Hematopoietic multipotent progenitor cell treated with erythropoietin and hydrocortisone succinate and interleukin-3 and kit ligand, for 4 days (in vitro differentiated cells): ENCODE results near the gene ISG15.
"Not testable (repeated sequence)": the region's sequence is repeated elsewhere in the genome, so short reads cannot be mapped to it uniquely, and the experiment has no call there.

ENCODE experiments used
- DNase-seq: peaks from one replicate; pipeline ENCODE4 v3.0.0-alpha.2; 2015

Gene ISG15

DNA sequence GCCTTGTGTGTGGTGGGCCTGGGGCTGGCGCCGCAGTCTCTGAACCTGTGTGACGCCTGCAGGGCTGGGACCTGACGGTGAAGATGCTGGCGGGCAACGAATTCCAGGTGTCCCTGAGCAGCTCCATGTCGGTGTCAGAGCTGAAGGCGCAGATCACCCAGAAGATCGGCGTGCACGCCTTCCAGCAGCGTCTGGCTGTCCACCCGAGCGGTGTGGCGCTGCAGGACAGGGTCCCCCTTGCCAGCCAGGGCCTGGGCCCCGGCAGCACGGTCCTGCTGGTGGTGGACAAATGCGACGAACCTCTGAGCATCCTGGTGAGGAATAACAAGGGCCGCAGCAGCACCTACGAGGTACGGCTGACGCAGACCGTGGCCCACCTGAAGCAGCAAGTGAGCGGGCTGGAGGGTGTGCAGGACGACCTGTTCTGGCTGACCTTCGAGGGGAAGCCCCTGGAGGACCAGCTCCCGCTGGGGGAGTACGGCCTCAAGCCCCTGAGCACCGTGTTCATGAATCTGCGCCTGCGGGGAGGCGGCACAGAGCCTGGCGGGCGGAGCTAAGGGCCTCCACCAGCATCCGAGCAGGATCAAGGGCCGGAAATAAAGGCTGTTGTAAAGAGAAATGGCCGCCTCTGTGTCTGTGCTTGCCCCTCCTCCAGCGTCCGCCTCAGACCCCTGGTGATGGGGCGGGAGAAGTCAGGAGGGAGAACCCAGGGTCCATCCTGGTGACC lies 788 bp downstream of the ISG15 start:
- DNase-seq: no peak

DNA sequence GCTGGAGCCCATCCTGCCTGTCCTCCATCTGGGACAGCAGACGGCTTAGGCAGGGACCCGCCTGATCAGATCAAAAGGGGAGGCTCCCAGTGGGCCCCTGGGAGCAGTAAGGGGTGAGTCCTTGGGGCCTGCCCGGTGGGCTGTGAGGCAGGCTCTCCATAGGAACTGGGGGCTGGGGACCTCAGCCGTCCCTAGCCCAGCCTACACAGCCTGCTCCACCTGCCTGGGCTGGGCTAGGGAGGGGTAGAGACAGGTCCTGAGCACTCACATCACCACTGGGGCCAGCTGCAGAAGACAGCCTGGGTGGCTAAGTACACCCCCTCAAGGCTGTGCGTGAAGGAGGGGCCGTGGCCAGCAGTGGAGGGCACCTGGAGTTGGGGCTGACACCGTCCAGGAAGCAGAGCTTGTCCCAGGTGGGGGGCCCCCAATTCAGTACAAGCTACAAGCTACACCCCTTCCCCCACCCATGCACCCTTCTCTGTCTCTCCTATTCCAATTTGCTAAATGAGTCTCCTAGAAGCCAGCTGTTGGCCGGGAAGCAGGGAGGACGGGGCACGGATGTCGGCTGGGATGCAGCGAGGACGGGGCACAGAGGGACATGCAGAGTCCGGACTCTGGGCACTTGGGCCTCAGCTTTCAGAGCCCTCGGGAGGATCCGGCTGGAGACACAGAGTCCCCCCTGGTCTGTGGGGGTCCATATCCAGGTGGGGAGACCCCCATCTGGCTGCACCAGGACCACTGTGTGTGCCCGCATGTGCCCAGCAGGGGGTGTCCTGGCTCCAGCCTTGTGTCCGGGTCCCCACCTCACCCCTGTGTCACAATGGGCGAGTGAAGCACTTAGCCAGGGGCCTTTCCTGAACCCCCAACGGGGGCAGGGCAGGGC lies 1.7 kb downstream of the ISG15 start:
- DNase-seq: peak; percentile 71

DNA sequence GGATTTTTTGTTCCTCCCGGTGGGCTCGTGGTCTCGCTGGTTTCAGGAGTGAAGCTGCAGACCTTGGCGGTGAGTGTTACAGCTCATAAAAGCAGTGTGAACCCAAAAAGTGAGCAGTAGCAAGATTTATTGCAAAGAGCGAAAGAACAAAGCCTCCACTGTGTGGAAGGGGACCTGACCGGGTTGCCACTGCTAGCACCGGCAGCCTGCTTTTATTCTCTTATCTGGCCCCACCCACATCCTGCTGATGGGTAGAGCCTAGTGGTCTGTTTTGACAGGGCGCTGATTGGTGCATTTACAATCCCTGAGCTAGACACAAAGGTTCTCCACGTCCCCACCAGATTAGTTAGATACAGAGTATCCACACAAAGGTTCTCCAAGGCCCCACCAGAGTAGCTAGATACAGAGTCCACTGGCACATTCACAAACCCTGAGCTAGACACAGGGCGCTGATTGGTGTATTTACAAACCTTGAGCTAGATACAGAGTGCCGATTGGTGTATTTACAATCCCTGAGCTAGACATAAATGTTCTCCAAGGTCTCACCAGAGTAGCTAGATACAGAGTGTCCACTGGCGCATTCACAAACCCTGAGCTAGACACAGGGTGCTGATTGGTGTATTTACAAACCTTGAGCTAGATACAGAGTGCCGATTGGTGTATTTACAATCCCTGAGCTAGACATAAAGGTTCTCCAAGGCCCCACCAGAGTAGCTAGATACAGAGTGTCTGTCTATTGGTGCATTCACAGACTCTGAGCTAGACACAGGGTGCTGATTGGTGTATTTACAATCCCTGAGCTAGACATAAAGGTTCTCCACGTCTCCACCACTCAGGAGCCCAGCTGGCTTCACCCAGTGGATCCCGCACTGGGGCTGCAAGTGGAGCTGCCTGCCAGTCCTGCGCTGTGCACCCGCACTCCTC lies 4.4 kb downstream of the ISG15 start:
- not testable (repeated sequence) for DNase-seq

DNA sequence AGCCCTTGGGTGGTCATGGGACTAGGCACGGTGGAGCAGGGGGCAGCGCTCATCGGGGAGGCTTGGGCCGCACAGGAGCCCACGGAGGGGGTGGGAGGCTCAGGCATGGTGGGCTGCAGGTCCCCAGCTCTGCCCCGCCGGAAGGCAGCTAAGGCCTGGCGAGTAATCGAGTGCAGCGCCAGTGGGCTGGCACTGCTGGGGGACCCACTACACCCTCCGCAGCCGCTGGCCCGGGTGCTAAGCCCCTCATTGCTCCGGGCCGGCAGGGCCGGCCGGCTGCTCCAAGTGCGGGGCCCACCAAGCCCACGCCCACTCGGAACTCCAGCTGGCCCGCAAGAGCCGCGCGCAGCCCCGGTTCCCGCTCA lies 5.0 kb downstream of the ISG15 start:
- DNase-seq: not testable (repeated sequence)

DNA sequence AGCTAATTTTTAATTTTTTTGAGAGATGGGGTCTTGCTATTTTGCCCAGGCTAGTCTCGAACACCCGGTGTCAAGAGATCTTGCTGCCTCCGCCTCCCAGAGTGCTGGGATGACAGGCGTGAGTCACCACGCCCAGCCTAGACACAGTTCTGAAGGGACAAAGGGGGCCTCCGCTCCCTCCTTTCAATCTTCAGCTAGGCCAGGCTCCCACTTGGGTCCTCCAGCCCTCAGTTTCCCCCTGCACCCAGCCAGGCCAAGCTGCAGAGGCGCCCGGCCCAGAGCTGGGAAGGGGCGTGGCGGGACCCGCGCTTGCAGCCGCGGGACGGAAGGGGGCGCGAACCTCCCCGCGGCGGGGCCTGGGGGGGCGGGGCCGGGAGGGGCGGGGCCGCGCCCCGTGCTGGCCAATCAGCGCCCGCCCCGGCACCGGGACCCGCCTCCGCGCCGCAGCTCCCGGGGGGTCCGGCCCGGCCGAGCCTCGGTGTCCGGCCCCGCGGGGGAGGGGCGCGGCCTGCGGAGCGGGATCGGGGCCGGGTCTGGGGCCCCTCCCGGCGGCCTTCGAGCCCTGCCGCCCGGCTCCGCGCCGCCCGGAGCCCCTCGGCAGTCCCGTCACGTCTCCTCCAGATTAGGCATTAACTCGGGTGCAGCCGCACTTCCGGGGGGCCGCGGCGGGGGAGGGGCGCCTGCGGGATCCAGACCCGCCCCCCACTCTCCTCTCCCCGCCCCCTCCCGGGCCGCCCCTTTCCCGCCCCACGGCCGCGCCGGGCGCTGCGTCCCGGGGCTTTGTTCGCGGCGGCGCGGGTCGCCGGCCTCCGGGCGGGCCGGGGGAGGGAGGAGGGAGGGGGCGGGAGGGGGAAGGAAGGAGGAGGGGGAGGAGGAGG lies 6.1 kb downstream of the ISG15 start:
- DNase-seq: peak; percentile 88

DNA sequence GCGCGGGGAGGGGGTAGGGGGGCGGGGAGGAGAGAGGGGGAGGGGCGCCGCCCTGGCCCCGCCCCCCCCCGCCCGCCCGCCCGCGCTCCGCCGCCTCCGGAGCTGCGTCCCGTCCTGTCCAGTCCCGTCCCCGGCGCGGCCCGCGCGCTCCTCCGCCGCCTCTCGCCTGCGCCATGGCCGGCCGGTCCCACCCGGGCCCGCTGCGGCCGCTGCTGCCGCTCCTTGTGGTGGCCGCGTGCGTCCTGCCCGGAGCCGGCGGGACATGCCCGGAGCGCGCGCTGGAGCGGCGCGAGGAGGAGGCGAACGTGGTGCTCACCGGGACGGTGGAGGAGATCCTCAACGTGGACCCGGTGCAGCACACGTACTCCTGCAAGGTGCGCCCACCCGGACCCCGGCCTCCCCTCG lies 6.7 kb downstream of the ISG15 start, which contains the start of gene AGRN:
Gene AGRN, plus strand, starts transcription at position 121 of the 405 bp plus-strand sequence. Its CDS starts 53 bp downstream, at position 174.
- no peak for DNase-seq

DNA sequence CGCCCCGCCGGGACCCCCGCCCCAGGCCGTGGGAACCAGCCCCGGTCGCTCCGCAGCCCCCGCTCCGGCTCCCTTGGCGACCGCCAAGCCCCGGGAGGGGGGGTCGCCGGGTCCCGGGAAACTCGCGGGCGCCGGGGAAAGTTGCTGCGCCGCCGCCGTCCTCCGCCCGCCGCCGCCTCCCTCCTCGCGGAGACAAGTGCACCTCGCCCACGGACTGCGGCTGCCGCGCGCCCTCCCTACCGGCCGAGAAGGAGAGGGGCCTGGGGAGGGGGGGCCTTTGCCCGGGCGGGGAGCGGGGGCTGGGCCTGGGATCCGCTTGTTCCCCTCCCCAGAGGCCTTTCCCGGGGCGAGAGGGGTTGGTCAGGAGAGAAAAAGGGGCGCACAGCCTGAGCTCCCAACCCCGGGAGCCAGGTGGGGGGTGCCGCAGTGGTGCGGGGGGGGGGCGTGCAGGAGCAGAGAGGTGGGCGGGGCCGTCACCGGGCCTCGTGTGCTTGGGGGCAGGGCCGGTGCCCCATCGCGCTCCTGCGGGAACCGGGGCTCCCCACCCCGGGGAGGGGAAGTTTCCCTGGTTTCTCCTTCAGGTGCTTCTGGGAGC lies 7.2 kb downstream of the ISG15 start:
- DNase-seq: peak; percentile 44

DNA sequence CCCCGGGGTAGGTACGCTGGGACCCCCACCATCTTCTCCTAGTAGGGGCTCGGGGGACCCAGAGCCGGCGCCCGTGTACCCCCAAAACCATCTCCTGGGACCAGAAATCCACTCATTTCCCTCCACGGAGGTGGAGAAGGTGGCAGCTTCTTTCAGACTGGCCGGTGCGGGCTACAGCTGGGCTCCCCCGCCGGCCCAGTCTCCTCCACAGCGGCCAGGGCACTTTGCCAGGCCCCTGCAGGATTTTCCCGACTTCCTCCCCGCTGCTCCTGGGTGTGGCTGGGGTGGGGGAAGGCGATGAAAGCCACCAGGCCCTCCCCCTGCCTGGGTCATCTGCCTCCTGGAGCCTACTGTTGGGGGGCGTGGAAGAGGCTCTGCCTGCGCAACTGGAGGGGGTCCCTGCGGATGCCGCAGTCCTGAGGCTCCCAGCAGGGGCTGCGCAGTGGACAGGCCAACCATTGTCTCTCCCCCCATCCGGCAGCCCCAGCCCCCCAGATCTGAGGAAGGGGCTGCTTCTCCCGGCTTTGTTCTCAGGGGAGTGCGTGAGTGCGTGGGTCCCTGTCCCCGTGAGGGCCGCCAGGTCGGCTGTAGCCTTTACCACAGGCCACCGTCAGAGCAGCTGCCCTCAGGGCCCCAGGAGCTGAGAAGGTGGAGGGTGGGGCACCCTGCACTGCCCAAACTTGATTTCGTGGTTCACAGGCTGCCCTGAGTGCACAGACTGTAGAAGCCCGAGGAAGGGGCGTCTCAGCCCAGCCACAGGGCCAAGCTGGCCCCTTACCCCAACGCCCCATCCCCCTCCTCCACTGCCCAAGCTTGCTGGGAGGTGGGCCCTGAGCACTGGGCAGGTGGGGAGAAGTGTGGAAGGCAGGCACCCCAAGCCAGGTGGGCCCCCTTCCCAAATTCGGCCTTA lies 8.0 kb downstream of the ISG15 start:
- DNase-seq: peak; percentile 62

DNA sequence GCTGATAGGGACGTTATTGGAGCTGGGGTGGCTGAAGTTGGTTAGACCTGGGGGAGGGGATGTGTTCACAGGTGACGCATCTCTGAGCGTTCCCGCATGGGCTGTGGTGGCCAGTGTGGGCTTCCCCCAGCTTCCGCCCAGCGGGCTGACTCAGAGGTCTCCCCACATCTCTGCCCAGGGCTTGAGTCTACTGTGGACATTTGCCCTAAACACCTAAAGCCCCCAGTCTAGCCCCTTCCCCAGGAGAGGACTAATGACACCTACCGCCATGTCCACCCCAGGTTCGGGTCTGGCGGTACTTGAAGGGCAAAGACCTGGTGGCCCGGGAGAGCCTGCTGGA lies 8.6 kb downstream of the ISG15 start:
- no peak for DNase-seq

DNA sequence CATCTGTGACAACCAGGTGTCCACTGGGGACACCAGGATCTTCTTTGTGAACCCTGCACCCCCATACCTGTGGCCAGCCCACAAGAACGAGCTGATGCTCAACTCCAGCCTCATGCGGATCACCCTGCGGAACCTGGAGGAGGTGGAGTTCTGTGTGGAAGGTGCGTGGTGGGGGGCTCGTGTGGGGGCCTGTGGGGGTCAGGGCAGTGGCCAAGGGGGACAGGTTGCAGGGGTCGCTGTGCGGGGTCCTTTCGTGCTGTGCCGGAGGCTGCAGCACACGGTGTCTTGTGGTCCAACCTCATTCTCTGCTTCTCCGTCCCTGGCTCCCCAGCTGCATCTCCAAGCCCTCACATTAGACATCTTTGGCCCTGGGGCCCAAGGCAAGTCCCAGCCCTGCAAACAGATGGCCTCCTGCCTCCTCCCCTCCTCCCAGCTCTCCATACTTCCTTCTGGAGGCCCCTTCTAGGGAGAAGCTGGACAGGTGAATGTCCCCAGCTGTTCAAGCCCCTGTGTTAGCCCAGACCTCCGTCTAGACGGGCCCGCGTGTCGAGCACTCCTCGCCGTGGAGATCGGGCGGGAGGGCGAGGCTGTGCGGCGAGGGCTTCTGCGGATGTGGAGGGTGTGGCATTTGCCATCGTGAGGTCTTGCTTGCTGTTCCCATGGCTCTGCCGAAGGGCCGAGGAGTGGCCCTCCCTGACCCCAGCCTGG lies 9.2 kb downstream of the ISG15 start:
- DNase-seq: peak; percentile 48

DNA sequence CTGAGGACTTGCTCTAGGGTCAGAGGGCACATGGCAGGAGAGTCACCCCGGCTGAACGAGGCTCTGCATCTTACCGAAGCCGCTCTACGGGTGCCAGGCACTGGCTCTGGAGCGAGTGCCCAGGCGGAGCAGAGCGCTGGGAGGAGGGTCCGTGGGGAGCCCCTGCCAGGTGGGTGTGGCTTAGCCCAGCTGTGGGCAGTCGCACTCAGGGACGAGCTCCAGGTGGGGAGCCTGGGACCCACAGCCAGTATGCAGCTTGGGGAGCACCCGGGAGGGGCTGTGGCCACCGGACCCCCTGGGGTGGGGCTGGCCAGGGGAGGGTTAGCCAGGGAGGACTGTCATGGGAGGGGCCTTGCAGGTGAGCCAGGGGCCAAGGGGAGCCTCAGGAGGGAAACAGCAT lies 10.4 kb downstream of the ISG15 start:
- DNase-seq: no peak

DNA sequence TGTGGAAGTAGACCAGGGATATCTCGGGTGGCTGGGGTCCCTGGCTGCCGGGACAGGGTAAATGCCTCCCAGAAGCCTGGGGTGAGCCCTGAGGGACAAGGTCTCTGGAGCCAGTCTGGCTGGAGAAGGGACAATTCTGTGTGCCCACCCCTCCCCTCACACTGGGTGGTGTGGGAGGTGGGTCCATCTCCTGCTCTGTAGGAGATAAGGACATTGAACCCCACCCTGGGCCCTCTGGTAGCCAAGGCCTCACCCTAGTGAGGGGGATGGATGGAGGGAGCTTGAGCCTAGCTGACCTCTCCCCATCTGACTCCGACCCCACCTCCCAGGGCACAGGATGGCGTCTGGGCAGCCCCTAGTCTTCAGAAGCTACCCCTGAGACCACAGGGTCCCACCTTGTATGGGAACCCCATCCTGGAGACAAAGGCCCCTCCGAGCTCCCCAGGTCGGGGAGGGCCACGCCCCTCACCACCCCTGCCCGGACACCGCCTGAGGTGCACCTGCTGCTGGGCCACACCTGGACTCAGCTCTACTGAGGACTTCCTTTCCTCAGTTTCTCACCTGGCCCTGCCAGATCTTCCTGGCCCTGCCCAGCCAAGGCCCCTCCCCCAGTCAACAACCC lies 11.0 kb downstream of the ISG15 start:
- peak; percentile 63 for DNase-seq

DNA sequence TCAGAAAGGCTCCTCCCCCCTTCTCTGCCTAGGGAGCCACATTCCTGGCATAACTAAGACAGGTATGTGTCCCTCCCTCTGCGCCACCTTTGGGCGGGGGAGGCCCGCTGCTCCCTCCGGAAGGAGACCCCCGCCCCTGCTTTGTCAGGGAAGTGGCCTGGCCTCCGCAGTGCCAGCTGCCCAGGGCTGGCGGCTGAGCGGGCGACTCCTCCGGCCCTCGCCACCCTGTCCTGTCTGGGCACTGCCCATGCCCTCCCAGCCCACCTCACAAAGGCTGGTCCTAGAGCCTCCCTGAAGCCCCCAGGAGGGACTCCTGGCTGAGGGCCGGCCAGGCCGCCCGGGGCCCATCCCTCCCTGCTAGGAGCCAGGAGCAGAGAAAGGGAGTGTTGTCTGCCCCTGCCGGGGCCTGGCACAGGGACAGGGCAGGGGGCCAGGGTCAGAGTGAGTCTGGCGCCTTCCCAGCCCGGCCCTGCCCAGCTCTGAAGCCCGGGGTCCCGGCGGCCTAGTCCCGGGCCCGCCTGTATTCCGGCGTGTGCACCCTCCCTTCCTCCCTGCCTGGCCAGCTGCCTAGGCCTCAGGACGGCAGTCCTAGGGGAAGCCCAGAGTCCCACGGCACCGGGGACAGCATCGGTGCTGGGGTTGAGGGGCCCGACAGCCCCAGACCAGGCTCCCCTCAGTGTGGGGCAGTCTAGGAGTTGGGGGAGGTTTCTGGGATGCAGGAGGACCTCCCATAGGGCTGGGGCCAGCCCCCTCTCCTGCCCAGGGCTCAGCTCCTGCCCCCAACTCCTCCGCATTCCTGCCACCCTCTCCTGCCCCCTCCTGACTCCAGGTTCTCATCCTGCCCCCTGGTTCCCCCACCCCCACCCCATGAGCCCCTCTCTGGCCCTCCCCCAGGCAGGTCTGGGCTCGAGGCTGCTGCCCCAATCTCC lies 11.7 kb downstream of the ISG15 start:
- DNase-seq: no peak

DNA sequence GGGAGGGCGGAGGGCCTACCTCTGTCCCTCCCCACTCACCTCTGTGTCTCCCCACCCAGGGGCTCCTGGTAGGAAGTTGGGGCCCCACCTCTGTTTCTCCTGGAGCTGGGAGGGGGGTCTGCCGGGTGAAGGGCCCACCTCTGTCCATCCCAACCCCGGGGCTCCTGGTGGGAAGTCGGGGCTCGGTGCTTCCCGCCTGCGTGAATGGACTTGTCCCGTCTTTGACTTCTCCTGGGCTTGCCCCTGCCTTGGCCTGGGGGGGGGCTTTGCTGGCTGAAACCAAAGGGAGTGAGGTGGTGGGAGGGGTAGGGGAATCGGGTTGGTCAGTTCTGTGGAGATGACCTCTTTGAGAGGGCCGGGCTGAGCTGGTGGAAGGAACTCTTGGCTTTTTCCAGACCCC lies 12.4 kb downstream of the ISG15 start:
- DNase-seq: no peak

DNA sequence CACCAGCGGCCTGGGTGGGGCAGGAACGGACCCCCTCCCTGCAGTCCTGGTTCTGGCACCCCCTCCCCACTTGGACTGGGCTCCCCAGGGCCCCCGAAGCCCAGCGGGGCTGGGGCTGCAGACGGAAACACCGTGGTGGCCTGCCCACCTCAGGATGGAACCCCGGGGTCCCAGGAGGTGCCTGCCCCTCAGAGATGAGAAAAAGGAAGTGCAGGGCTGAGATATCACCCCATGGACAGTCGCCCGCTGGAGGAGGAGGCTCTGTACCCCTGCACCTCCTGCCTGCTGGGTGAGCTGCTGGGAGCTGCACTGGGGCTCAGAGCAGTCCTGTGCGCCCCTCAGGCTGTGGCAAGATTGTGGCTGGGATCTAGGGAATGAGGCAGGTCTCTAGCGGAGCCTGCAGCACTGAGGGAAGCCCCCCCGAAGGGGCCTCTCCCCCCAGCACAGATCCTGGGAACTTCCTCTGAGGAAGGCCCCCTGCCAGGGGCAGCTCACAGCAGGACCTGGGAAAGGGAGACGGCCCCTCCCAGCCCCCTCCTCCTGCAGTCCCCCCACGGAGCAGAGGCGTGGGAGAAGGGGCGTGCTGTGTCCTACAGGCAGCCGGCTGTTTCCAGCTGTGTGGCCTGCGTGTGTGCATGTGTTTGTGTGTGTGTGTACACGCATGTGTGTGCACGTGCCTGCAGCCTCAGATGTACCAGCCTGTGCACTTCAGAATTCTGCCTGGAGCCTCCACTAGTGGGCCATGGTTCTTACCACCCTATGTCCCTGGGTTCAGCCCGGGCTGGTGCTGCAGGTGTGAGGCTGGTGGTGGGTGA lies 13.5 kb downstream of the ISG15 start:
- DNase-seq: peak; percentile 32

DNA sequence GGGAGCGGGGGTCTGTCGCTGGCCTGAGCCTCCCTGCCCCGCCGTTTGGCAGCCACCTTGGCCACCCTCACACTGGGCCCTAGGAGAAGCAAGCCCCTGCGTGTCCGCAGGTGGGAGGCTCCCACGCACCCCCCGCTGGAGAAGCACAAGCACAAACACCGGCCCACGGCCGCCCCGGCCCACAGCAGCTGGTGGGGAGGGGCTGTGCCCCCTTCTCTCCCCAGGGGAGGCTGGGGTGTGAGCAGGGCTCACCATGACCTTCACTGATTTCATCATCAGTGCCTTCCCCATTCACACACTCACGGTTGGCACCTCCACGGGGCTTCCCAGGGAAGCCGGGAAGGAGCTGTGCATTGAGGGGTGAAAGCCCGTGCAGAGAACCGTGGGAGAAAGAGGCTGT lies 14.5 kb downstream of the ISG15 start:
- DNase-seq: no peak
